GM23338 (cell line): ENCODE data around the gene ANKRD45. TPM values are rescaled to one million over a fixed set of nuclear protein-coding genes. Genes with fewer than 3 reads are reported as not detected.

Source experiments
- ATAC-seq: fragments of 200-7000 bp; cut with Tn5 transposase; 3 replicates; pipeline ENCODE4 v1.9.1; 2020
- DNase-seq: peaks from one replicate; pipeline ENCODE4 v3.0.0-alpha.2; 2015; ENCODE audit warnings: low spot score
- H2AFZ ChIP-seq: fragments of 200-600 bp; sonication (generic); 2 replicates; pipeline ENCODE4 v1.8.0; 2016; ENCODE audit warnings: antibody characterized with exemption, mild to moderate bottlenecking, moderate library complexity
- H3F3A ChIP-seq: fragments of 200-600 bp; sonication (generic); replicated peaks from 2 replicates; pipeline ENCODE4 v1.8.0; 2017; ENCODE audit warnings: antibody characterized with exemption, mixed run types, low read depth
- H3K27ac ChIP-seq: fragments of 200-600 bp; sonication (generic); 2 replicates; pipeline ENCODE4 v1.6.1; 2016; ENCODE audit warnings: low read depth
- H3K27me3 ChIP-seq: fragments of 200-600 bp; sonication (generic); 2 replicates; pipeline ENCODE4 v1.8.0; 2016; ENCODE audit warnings: mild to moderate bottlenecking, mixed run types, moderate library complexity; ENCODE audit not compliant: insufficient read depth
- H3K36me3 ChIP-seq: fragments of 200-600 bp; sonication (generic); 2 replicates; pipeline ENCODE4 v1.8.0; 2016; ENCODE audit warnings: mild to moderate bottlenecking; ENCODE audit not compliant: insufficient read depth
- H3K4me1 ChIP-seq: fragments of 200-600 bp; sonication (generic); 2 replicates; pipeline ENCODE4 v1.8.0; 2016; ENCODE audit warnings: mild to moderate bottlenecking, moderate library complexity; ENCODE audit not compliant: insufficient read depth
- H3K4me2 ChIP-seq: fragments of 200-600 bp; sonication (generic); 2 replicates; pipeline ENCODE4 v1.7.1; 2017; ENCODE audit warnings: mixed run types
- H3K4me3 ChIP-seq: fragments of 200-600 bp; sonication (generic); 2 replicates; pipeline ENCODE4 v1.6.1; 2016; ENCODE audit warnings: mixed run types
- H3K79me2 ChIP-seq: fragments of 200-600 bp; sonication (generic); replicated peaks from 2 replicates; pipeline ENCODE4 v1.8.0; 2017; ENCODE audit warnings: mild to moderate bottlenecking; ENCODE audit not compliant: insufficient read depth
- H3K9me2 ChIP-seq: fragments of 200-600 bp; sonication (generic); 2 replicates; pipeline ENCODE4 v1.8.0; 2017; ENCODE audit not compliant: insufficient read depth
- H4K20me1 ChIP-seq: fragments of 200-600 bp; sonication (generic); replicated peaks from 2 replicates; pipeline ENCODE4 v1.8.0; 2017; ENCODE audit warnings: mild to moderate bottlenecking; ENCODE audit not compliant: insufficient read depth
- H3K27ac Mint-ChIP-seq: 2 replicates; pipeline ENCODE4 v1.8.0; 2020; ENCODE audit warnings: inconsistent platforms, mild to moderate bottlenecking, moderate library complexity, mixed read lengths
- H3K27me3 Mint-ChIP-seq: 3 replicates; pipeline ENCODE4 v1.8.0; 2022; ENCODE audit warnings: low read depth, mild to moderate bottlenecking, moderate library complexity, mixed read lengths, inconsistent platforms; ENCODE audit not compliant: insufficient read depth, poor library complexity
- H3K36me3 Mint-ChIP-seq: 3 replicates; pipeline ENCODE4 v1.8.0; 2021; ENCODE audit warnings: low read depth, mild to moderate bottlenecking, inconsistent platforms, moderate library complexity, mixed read lengths
- H3K4me1 Mint-ChIP-seq: 3 replicates; pipeline ENCODE4 v1.8.0; 2020; ENCODE audit warnings: mild to moderate bottlenecking, inconsistent platforms, mixed read lengths
- H3K4me3 Mint-ChIP-seq: 3 replicates; pipeline ENCODE4 v1.8.0; 2021; ENCODE audit warnings: moderate library complexity, mild to moderate bottlenecking, inconsistent platforms, mixed read lengths
- H3K9me3 Mint-ChIP-seq: 3 replicates; pipeline ENCODE4 v1.8.0; 2020; ENCODE audit warnings: moderate library complexity, mild to moderate bottlenecking, inconsistent platforms, mixed read lengths
- CREB1 ChIP-seq: fragments of 250-450 bp; sonication (Bioruptor Pico); IDR thresholded peaks from 2 replicates; pipeline ENCODE4 v1.5.0; 2020; ENCODE audit warnings: low read depth, mild to moderate bottlenecking, moderate library complexity
- EZH2 ChIP-seq: fragments of 200-600 bp; sonication (generic); IDR thresholded peaks from one replicate; pipeline ENCODE4 v1.8.0; 2017; ENCODE audit warnings: antibody characterized with exemption, mild to moderate bottlenecking, low read depth; ENCODE audit not compliant: unreplicated experiment
- EZH2phosphoT487 ChIP-seq: fragments of 200-600 bp; sonication (generic); IDR thresholded peaks from one replicate; pipeline ENCODE4 v1.8.1; 2018; ENCODE audit warnings: antibody characterized with exemption; ENCODE audit not compliant: unreplicated experiment
- STAT1 ChIP-seq: IDR thresholded peaks from one replicate; pipeline ENCODE4 v1.6.1; 2016; ENCODE audit warnings: antibody characterized with exemption; ENCODE audit not compliant: unreplicated experiment
- ZNF114 ChIP-seq: fragments of 250-450 bp; sonication (Bioruptor Pico); IDR thresholded peaks from 2 replicates; pipeline ENCODE4 v1.5.0; 2020; ENCODE audit warnings: mild to moderate bottlenecking, moderate library complexity
- ZNF331 ChIP-seq: fragments of 250-450 bp; sonication (Bioruptor Pico); IDR thresholded peaks from 2 replicates; pipeline ENCODE4 v1.5.0; 2020; ENCODE audit warnings: low read depth, mild to moderate bottlenecking, moderate library complexity
- polyA plus RNA-seq: library from polyadenylated mRNA; unstranded; fragments of >200 nt; fragmentation: Nextera tagmentation; extraction: Ambion mirVana; gene quantifications from 2 replicates; pipeline ENCODE4 v1.2.1, GENCODE V29; 2016
- total RNA-seq: library from RNA; depleted of rRNA; stranded (reverse); fragments of >200 nt; shearing (Covaris generic); gene quantifications from 2 replicates; pipeline ENCODE4 v1.2.3, GENCODE V29; 2014
- TF ChIP-seq, protein P1 (sequence below): IDR thresholded peaks from 2 replicates; pipeline ENCODE4 v1.6.1; 2016; ENCODE audit warnings: antibody characterized with exemption
- TF ChIP-seq, protein P2 (sequence below), 2 experiments: fragments of 200-600 bp in 1 of 2; sonication (generic) in 1 of 2; conservative IDR thresholded peaks; 2 replicates each; pipeline versions ENCODE4 v1.5.1 to v1.6.1; 2016 to 2017; ENCODE audit warnings: antibody characterized with exemption in 2 of 2, low read depth in 2 of 2, mild to moderate bottlenecking in 2 of 2, moderate library complexity in 1 of 2
- TF ChIP-seq, protein P3 (sequence below): IDR thresholded peaks from one replicate; pipeline ENCODE4 v1.6.1; 2018; ENCODE audit warnings: antibody characterized with exemption; ENCODE audit not compliant: unreplicated experiment
- TF ChIP-seq, protein P4 (sequence below): fragments of 250-450 bp; sonication (Bioruptor Pico); IDR thresholded peaks from 2 replicates; pipeline ENCODE4 v1.5.0; 2020; ENCODE audit warnings: mild to moderate bottlenecking, moderate library complexity

Gene ANKRD45
- total and polyA plus RNA-seq, 2 experiments from 2014 or later = 1.5 to 2.3 TPM

DNA sequence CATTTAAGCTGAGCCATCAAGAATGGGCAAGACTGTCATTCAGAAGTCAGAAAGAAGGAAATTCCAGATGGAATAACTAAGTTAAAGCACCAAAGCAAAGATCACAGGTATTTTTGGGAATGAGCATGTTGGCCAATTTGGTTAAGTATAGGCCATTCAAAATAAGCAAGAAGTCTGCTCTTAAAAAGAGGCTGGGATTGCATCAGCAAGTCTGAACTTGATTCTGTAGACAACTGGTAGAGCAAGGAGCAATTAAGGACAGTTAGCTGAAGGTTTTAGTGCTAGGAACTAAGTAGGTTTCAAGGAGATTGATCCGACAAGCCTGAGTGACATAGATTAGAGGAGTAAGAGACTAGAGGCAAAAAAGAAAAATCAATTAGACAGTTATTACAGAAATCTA, 8.4 kb downstream of the ANKRD45 start:
- Histone ChIP-seq H3K4me1 (no peaks in the 10 kb centered on the region), H3K36me3 (peaks cover 3% of the 10 kb centered on the region), H3K79me2 (no peaks in the 10 kb centered on the region), H2AFZ (no peak overlapping the region), H3K27ac (no peak overlapping the region), H3K9me2 (no peaks in the 10 kb centered on the region), H3K4me2 (no peak overlapping the region), H3K27me3 (no peaks in the 10 kb centered on the region), H3F3A (no peaks in the 10 kb centered on the region), H3K4me3 (no peak overlapping the region), H4K20me1 (no peaks in the 10 kb centered on the region)
- Mint-ChIP-seq H3K27me3 (no peaks in the 10 kb centered on the region), H3K4me3 (no peak overlapping the region), H3K9me3 (peaks cover 11% of the 10 kb centered on the region), H3K27ac (no peak overlapping the region), H3K36me3 (peaks cover 14% of the 10 kb centered on the region), H3K4me1 (no peaks in the 10 kb centered on the region)
- ATAC-seq = no peak
- TF ChIP-seq, protein P1, sequence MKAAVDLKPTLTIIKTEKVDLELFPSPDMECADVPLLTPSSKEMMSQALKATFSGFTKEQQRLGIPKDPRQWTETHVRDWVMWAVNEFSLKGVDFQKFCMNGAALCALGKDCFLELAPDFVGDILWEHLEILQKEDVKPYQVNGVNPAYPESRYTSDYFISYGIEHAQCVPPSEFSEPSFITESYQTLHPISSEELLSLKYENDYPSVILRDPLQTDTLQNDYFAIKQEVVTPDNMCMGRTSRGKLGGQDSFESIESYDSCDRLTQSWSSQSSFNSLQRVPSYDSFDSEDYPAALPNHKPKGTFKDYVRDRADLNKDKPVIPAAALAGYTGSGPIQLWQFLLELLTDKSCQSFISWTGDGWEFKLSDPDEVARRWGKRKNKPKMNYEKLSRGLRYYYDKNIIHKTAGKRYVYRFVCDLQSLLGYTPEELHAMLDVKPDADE = no peak
- TF ChIP-seq EZH2 (no peak), CREB1 (CRISPR knock-in tag) (no peak), ZNF114 (CRISPR knock-in tag) (no peak), ZNF331 (CRISPR knock-in tag) (no peak), STAT1 (no peak), EZH2phosphoT487 (no peak)
- TF ChIP-seq, protein P2, sequence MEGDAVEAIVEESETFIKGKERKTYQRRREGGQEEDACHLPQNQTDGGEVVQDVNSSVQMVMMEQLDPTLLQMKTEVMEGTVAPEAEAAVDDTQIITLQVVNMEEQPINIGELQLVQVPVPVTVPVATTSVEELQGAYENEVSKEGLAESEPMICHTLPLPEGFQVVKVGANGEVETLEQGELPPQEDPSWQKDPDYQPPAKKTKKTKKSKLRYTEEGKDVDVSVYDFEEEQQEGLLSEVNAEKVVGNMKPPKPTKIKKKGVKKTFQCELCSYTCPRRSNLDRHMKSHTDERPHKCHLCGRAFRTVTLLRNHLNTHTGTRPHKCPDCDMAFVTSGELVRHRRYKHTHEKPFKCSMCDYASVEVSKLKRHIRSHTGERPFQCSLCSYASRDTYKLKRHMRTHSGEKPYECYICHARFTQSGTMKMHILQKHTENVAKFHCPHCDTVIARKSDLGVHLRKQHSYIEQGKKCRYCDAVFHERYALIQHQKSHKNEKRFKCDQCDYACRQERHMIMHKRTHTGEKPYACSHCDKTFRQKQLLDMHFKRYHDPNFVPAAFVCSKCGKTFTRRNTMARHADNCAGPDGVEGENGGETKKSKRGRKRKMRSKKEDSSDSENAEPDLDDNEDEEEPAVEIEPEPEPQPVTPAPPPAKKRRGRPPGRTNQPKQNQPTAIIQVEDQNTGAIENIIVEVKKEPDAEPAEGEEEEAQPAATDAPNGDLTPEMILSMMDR (conservative IDR thresholded peaks at IDR 0.05; ENCODE audit: low read depth in 2 of 2) = no peak
- TF ChIP-seq, protein P3, sequence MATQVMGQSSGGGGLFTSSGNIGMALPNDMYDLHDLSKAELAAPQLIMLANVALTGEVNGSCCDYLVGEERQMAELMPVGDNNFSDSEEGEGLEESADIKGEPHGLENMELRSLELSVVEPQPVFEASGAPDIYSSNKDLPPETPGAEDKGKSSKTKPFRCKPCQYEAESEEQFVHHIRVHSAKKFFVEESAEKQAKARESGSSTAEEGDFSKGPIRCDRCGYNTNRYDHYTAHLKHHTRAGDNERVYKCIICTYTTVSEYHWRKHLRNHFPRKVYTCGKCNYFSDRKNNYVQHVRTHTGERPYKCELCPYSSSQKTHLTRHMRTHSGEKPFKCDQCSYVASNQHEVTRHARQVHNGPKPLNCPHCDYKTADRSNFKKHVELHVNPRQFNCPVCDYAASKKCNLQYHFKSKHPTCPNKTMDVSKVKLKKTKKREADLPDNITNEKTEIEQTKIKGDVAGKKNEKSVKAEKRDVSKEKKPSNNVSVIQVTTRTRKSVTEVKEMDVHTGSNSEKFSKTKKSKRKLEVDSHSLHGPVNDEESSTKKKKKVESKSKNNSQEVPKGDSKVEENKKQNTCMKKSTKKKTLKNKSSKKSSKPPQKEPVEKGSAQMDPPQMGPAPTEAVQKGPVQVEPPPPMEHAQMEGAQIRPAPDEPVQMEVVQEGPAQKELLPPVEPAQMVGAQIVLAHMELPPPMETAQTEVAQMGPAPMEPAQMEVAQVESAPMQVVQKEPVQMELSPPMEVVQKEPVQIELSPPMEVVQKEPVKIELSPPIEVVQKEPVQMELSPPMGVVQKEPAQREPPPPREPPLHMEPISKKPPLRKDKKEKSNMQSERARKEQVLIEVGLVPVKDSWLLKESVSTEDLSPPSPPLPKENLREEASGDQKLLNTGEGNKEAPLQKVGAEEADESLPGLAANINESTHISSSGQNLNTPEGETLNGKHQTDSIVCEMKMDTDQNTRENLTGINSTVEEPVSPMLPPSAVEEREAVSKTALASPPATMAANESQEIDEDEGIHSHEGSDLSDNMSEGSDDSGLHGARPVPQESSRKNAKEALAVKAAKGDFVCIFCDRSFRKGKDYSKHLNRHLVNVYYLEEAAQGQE = no peak
- DNase-seq = no peak

DNA sequence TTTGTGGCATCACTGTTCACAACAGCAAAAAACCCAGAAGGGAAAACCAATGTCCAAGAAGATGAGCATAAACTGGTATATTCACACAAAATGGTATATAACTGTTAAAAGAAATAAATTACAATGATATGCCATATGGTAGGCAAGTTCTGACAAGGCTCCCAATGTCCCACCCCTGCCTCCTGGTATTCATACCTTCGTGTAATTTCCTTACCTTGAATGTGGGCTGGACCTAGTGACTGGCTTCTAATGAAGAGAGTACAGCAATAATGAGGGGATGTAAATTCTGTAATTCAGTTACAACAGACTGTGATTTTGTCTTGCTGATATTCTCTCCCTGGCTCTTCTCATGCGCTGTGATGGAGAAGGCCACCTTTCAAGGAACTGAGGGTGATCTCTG, 9.3 kb downstream of the ANKRD45 start:
- Histone ChIP-seq H3K36me3 (peaks cover 3% of the 10 kb centered on the region), H4K20me1 (no peaks in the 10 kb centered on the region), H2AFZ (no peak overlapping the region), H3K27ac (no peak overlapping the region), H3K4me3 (no peak overlapping the region), H3K4me1 (no peaks in the 10 kb centered on the region), H3K4me2 (no peak overlapping the region), H3K9me2 (no peaks in the 10 kb centered on the region), H3K27me3 (no peaks in the 10 kb centered on the region), H3F3A (no peaks in the 10 kb centered on the region), H3K79me2 (no peaks in the 10 kb centered on the region)
- Mint-ChIP-seq H3K36me3 (peaks cover 23% of the 10 kb centered on the region), H3K9me3 (peaks cover 21% of the 10 kb centered on the region), H3K27me3 (no peaks in the 10 kb centered on the region), H3K4me1 (no peaks in the 10 kb centered on the region), H3K4me3 (no peak overlapping the region), H3K27ac (no peak overlapping the region)
- no peak for ATAC-seq
- no peak for DNase-seq
- TF ChIP-seq, protein P4, sequence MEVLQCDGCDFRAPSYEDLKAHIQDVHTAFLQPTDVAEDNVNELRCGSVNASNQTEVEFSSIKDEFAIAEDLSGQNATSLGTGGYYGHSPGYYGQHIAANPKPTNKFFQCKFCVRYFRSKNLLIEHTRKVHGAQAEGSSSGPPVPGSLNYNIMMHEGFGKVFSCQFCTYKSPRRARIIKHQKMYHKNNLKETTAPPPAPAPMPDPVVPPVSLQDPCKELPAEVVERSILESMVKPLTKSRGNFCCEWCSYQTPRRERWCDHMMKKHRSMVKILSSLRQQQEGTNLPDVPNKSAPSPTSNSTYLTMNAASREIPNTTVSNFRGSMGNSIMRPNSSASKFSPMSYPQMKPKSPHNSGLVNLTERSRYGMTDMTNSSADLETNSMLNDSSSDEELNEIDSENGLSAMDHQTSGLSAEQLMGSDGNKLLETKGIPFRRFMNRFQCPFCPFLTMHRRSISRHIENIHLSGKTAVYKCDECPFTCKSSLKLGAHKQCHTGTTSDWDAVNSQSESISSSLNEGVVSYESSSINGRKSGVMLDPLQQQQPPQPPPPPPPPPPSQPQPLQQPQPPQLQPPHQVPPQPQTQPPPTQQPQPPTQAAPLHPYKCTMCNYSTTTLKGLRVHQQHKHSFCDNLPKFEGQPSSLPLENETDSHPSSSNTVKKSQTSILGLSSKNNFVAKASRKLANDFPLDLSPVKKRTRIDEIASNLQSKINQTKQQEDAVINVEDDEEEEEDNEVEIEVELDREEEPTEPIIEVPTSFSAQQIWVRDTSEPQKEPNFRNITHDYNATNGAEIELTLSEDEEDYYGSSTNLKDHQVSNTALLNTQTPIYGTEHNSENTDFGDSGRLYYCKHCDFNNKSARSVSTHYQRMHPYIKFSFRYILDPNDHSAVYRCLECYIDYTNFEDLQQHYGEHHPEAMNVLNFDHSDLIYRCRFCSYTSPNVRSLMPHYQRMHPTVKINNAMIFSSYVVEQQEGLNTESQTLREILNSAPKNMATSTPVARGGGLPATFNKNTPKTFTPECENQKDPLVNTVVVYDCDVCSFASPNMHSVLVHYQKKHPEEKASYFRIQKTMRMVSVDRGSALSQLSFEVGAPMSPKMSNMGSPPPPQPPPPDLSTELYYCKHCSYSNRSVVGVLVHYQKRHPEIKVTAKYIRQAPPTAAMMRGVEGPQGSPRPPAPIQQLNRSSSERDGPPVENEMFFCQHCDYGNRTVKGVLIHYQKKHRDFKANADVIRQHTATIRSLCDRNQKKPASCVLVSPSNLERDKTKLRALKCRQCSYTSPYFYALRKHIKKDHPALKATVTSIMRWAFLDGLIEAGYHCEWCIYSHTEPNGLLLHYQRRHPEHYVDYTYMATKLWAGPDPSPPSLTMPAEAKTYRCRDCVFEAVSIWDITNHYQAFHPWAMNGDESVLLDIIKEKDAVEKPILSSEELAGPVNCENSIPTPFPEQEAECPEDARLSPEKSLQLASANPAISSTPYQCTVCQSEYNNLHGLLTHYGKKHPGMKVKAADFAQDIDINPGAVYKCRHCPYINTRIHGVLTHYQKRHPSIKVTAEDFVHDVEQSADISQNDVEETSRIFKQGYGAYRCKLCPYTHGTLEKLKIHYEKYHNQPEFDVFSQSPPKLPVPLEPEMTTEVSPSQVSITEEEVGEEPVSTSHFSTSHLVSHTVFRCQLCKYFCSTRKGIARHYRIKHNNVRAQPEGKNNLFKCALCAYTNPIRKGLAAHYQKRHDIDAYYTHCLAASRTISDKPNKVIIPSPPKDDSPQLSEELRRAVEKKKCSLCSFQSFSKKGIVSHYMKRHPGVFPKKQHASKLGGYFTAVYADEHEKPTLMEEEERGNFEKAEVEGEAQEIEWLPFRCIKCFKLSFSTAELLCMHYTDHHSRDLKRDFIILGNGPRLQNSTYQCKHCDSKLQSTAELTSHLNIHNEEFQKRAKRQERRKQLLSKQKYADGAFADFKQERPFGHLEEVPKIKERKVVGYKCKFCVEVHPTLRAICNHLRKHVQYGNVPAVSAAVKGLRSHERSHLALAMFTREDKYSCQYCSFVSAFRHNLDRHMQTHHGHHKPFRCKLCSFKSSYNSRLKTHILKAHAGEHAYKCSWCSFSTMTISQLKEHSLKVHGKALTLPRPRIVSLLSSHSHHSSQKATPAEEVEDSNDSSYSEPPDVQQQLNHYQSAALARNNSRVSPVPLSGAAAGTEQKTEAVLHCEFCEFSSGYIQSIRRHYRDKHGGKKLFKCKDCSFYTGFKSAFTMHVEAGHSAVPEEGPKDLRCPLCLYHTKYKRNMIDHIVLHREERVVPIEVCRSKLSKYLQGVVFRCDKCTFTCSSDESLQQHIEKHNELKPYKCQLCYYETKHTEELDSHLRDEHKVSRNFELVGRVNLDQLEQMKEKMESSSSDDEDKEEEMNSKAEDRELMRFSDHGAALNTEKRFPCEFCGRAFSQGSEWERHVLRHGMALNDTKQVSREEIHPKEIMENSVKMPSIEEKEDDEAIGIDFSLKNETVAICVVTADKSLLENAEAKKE (CRISPR knock-in tag) = no peak
